Measurements from ENCODE around the gene CHCHD6. TPM values are rescaled to one million over a fixed set of nuclear protein-coding genes. Genes with fewer than 3 reads are reported as not detected.

Gene CHCHD6
- total RNA-seq, 1 donor = 10.9 TPM

DNA sequence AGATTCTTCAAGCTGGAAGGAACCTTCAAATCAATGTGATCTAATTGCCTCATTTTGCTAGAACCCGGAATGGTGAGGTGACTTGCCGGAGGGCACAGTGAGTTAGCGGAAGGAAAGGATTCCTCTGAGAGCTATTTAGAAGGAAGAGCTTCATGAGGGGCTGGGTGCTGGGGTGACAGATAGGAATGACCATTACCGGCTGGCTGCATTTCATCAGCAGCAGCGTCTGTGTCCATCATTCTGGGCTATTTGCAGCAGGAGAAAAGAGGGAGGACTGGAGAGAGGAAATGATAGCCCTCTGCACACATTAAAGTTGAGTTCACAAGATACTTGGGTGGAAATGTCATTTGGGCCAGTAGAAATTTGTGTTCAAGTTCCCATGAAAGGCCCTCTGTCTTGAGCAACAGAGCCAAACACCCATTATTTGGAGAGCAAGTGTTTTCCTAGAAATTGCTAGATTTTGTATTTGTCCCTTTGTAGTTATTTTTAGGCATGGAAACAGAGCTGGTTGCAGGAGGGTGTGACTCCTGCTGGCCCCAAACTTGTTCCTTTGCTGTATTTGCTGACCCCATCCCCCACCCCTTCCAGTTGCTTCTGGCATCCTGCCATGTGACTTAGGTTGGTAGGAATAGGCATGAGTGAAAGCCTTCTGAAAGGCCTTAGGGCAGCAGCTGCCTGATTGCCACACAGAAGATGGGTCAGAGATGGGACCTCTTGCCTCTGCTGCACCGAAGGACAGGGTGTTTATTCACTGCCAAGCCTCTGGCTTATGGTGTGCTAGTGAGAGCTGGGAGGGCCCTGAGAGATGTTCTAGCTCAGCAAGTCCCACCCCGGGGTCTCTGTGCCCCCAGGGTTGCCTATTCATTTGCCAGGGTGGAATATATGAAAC, 191.4 kb downstream of the CHCHD6 start:
- H3K27ac ChIP-seq (ENCODE audit: low read depth, low read length) = peak overlapping the region; percentile 67
- TF ChIP-seq, protein P1, sequence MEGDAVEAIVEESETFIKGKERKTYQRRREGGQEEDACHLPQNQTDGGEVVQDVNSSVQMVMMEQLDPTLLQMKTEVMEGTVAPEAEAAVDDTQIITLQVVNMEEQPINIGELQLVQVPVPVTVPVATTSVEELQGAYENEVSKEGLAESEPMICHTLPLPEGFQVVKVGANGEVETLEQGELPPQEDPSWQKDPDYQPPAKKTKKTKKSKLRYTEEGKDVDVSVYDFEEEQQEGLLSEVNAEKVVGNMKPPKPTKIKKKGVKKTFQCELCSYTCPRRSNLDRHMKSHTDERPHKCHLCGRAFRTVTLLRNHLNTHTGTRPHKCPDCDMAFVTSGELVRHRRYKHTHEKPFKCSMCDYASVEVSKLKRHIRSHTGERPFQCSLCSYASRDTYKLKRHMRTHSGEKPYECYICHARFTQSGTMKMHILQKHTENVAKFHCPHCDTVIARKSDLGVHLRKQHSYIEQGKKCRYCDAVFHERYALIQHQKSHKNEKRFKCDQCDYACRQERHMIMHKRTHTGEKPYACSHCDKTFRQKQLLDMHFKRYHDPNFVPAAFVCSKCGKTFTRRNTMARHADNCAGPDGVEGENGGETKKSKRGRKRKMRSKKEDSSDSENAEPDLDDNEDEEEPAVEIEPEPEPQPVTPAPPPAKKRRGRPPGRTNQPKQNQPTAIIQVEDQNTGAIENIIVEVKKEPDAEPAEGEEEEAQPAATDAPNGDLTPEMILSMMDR (IDR thresholded peaks at IDR 0.05; ENCODE audit: extremely low read depth, low read depth, low read length) = no peak
- peak overlapping the region; percentile 18 for H3K4me3 ChIP-seq (ENCODE audit: insufficient read depth, low read length)
- no peaks in the 10 kb centered on the region for H3K79me2 ChIP-seq (ENCODE audit: insufficient read depth, low read length)
- H2AFZ ChIP-seq (ENCODE audit: low read length) = no peak overlapping the region
- DNase-seq (ENCODE audit: insufficient read length, low spot score, missing footprints) = peak; percentile 95
- H3K4me2 ChIP-seq (ENCODE audit: insufficient read depth, low read length) = peak overlapping the region; percentile 44
- no peaks in the 10 kb centered on the region for H3K27me3 ChIP-seq (ENCODE audit: insufficient read depth, low read length)
- no peaks in the 10 kb centered on the region for H3K36me3 ChIP-seq (ENCODE audit: insufficient read depth, low read length)
- H3K4me1 ChIP-seq (ENCODE audit: insufficient read depth, low read length) = peaks cover 18% of the 10 kb centered on the region
- peaks cover 2% of the 10 kb centered on the region for H4K20me1 ChIP-seq (ENCODE audit: insufficient read depth, low read length)
- H3K9me3 ChIP-seq (ENCODE audit: low read depth, low read length) = no peaks in the 10 kb centered on the region

DNA sequence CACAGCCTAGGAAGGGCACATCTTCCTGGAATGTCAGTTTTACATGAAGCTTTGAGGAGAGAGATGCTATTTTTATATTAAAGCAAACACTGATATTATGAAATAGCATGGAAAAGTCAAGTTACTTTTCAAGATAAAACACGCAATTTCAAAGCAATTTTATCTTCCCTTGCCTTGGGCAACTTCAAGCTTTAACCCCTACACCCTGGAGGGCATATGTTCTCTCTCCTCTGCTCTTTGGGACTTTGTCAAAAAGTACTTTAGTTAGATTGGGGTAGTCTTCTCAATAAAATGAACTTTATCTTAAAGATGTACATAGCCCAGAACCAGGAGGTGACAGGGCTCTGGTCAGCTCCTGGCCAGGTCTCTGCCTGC, 192.0 kb downstream of the CHCHD6 start:
- H3K4me1 ChIP-seq (ENCODE audit: insufficient read depth, low read length) = peaks cover 18% of the 10 kb centered on the region
- peak overlapping the region; percentile 67 for H3K27ac ChIP-seq (ENCODE audit: low read depth, low read length)
- H3K27me3 ChIP-seq (ENCODE audit: insufficient read depth, low read length) = no peaks in the 10 kb centered on the region
- H3K4me3 ChIP-seq (ENCODE audit: insufficient read depth, low read length) = no peak overlapping the region
- DNase-seq (ENCODE audit: insufficient read length, low spot score, missing footprints) = peak; percentile 65
- peak overlapping the region; percentile 44 for H3K4me2 ChIP-seq (ENCODE audit: insufficient read depth, low read length)
- H4K20me1 ChIP-seq (ENCODE audit: insufficient read depth, low read length) = peaks cover 2% of the 10 kb centered on the region
- H2AFZ ChIP-seq (ENCODE audit: low read length) = no peak overlapping the region
- H3K79me2 ChIP-seq (ENCODE audit: insufficient read depth, low read length) = no peaks in the 10 kb centered on the region
- H3K9me3 ChIP-seq (ENCODE audit: low read depth, low read length) = no peaks in the 10 kb centered on the region
- TF ChIP-seq, protein P1 (IDR thresholded peaks at IDR 0.05; ENCODE audit: extremely low read depth, low read depth, low read length) = no peak
- no peaks in the 10 kb centered on the region for H3K36me3 ChIP-seq (ENCODE audit: insufficient read depth, low read length)

DNA sequence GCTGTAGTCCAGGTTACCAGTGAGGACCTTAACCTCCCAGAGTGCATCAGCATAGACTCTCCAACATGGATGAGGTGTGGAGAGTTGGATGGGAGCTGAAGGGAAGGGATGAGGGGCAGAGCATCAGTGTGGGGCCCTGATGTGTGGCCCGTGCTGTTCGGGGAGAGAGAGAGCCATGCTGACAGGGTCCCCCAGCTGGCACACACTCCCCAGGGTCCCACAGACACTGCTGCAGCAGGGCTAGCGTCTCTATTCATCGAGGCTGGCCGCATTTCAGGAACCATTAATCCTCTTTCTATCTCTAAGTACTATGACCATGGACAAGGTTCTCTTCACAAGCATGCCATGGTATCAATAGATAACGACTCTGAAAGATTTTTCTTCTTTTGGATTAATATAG, 192.9 kb downstream of the CHCHD6 start:
- H3K9me3 ChIP-seq (ENCODE audit: low read depth, low read length) = no peaks in the 10 kb centered on the region
- peak; percentile 13 for DNase-seq (ENCODE audit: insufficient read length, low spot score, missing footprints)
- TF ChIP-seq, protein P1 (IDR thresholded peaks at IDR 0.05; ENCODE audit: extremely low read depth, low read depth, low read length) = no peak
- H3K4me3 ChIP-seq (ENCODE audit: insufficient read depth, low read length) = no peak overlapping the region
- no peak overlapping the region for H3K27ac ChIP-seq (ENCODE audit: low read depth, low read length)
- no peaks in the 10 kb centered on the region for H3K27me3 ChIP-seq (ENCODE audit: insufficient read depth, low read length)
- H3K79me2 ChIP-seq (ENCODE audit: insufficient read depth, low read length) = no peaks in the 10 kb centered on the region
- H3K36me3 ChIP-seq (ENCODE audit: insufficient read depth, low read length) = no peaks in the 10 kb centered on the region
- no peak overlapping the region for H3K4me2 ChIP-seq (ENCODE audit: insufficient read depth, low read length)
- H2AFZ ChIP-seq (ENCODE audit: low read length) = no peak overlapping the region
- H4K20me1 ChIP-seq (ENCODE audit: insufficient read depth, low read length) = no peaks in the 10 kb centered on the region
- peaks cover 18% of the 10 kb centered on the region for H3K4me1 ChIP-seq (ENCODE audit: insufficient read depth, low read length)

DNA sequence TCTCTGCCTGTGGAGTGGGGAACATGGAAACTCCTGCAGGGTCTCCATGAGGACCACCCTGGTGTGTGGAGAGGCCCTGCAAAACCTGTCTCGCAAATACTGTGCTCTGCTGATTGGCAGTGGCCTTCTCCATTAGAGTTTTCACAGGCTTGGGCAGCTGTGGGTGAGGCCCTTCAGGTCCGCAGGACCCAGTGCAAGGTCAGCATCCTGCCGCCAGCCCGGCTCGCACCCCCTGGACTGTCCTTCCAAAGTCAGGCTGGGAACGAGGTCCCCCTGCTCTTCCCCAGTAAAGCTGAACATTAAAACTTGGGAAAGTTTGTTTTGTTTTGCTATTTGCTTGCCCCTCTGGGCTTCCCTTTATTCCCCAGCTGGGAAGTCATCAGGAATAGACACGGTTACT, 193.9 kb downstream of the CHCHD6 start:
- peaks cover 18% of the 10 kb centered on the region for H3K4me1 ChIP-seq (ENCODE audit: insufficient read depth, low read length)
- TF ChIP-seq, protein P1 (IDR thresholded peaks at IDR 0.05; ENCODE audit: extremely low read depth, low read depth, low read length) = no peak
- H3K36me3 ChIP-seq (ENCODE audit: insufficient read depth, low read length) = no peaks in the 10 kb centered on the region
- H3K79me2 ChIP-seq (ENCODE audit: insufficient read depth, low read length) = no peaks in the 10 kb centered on the region
- no peaks in the 10 kb centered on the region for H3K9me3 ChIP-seq (ENCODE audit: low read depth, low read length)
- no peaks in the 10 kb centered on the region for H4K20me1 ChIP-seq (ENCODE audit: insufficient read depth, low read length)
- no peak overlapping the region for H3K4me2 ChIP-seq (ENCODE audit: insufficient read depth, low read length)
- no peak overlapping the region for H2AFZ ChIP-seq (ENCODE audit: low read length)
- no peak overlapping the region for H3K4me3 ChIP-seq (ENCODE audit: insufficient read depth, low read length)
- no peak overlapping the region for H3K27ac ChIP-seq (ENCODE audit: low read depth, low read length)
- peak; percentile 25 for DNase-seq (ENCODE audit: insufficient read length, low spot score, missing footprints)
- no peaks in the 10 kb centered on the region for H3K27me3 ChIP-seq (ENCODE audit: insufficient read depth, low read length)
